GM12874 (cell line): Measurements from ENCODE around the gene OR10C1.

Source experiments
- TF ChIP-seq, protein P1 (sequence below): IDR thresholded peaks from 2 replicates; pipeline ENCODE4 v1.5.1; 2011; ENCODE audit warnings: low read depth, mild to moderate bottlenecking, control low read depth, low read length, moderate library complexity; ENCODE audit not compliant: insufficient read depth

The OR10C1 gene

DNA sequence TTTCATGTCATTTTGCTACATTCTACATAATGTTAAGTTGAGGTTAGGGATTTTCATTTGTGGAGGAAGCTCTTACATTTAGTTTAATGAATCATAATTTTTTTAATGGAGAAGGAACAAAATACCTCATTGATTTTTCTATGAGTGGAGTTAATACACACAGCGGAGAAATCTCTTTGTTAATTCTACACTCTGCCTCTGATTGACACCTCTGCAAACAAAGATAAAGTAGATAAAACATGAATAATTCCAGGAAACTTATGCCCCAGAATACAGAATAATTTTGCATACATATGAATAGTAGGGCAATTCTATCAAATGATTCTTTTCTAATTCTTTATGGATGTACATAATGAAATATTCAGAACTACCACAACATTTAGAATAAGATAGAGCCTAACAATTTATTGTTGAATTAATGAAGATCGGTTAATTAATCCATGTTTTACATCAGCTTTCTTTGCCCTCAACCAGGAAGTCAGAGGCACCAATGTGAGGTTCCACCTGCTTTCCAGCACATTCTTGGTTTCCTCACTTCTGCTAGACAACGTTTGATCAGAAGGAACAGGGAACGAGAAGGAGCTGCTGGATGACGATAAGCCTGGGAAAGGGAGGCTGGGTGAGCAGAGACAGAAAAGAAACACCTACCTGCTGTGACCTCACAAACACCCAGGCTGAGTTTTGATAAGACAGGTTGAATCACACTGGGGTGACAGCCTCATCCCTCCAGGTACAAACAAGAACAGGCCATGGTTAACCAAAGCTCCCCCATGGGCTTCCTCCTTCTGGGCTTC, 22.1 kb downstream of the OR10C1 start:
- TF ChIP-seq, protein P1, sequence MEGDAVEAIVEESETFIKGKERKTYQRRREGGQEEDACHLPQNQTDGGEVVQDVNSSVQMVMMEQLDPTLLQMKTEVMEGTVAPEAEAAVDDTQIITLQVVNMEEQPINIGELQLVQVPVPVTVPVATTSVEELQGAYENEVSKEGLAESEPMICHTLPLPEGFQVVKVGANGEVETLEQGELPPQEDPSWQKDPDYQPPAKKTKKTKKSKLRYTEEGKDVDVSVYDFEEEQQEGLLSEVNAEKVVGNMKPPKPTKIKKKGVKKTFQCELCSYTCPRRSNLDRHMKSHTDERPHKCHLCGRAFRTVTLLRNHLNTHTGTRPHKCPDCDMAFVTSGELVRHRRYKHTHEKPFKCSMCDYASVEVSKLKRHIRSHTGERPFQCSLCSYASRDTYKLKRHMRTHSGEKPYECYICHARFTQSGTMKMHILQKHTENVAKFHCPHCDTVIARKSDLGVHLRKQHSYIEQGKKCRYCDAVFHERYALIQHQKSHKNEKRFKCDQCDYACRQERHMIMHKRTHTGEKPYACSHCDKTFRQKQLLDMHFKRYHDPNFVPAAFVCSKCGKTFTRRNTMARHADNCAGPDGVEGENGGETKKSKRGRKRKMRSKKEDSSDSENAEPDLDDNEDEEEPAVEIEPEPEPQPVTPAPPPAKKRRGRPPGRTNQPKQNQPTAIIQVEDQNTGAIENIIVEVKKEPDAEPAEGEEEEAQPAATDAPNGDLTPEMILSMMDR: no peak

DNA sequence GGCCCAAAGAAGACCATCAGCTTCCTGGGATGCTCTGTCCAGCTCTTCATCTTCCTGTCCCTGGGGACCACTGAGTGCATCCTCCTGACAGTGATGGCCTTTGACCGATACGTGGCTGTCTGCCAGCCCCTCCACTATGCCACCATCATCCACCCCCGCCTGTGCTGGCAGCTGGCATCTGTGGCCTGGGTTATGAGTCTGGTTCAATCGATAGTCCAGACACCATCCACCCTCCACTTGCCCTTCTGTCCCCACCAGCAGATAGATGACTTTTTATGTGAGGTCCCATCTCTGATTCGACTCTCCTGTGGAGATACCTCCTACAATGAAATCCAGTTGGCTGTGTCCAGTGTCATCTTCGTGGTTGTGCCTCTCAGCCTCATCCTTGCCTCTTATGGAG, 22.9 kb downstream of the OR10C1 start:
- TF ChIP-seq, protein P1: no peak

DNA sequence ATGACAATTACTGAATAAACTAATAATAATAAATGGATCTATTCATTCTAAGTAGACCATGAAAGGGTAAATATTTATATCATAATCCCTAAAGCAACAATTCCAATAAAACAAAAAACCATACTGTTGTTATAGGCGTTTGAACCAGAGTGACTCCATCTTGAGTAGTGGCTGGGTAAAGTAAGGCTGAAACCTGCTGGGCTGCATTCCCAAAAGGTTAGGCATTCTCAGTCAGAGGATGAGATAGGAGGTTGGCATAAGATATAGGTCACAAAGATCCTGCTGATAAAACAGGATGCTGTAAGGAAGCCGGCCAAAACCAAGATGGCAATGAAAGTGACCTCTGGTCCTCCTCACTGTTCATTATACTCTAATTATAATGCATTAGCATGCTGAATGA, 26.2 kb downstream of the OR10C1 start:
- TF ChIP-seq, protein P1: no peak

DNA sequence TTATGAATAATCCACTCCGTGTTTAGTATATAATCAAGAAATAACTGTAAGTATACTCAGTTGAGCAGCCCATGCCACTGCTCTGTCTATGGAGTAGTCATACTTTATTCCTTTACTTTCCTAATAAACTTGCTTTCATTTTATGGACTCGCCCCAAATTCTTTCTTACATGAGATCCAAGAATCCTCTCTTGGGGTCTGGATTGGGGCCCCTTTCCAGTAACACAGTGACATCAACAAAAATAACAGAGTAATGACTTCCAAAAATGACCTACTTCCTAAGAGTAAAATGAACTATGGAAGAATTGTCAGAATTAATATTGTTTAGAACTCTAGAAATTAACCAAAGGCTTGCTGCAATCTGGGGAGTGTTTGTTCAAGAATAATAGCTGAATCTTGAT, 26.7 kb downstream of the OR10C1 start:
- TF ChIP-seq, protein P1: no peak

DNA sequence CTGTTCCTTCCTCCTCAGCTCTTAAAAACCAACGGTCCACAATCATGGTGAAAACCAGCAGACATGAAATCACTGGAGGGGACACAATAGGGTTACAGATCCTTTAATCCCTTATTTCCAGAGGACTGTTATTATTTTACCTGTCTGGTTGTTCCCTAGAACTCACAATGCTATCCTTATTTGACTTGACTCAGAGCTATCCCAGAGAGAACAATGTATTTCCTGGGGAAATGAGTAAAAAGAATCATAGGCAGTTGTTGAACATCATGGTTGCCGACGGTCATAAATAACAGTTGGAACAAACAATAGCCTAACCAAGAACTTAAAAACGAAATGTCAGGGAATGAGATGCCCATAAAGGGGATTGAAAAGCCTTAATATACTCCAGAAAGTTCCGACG, 27.1 kb downstream of the OR10C1 start:
- TF ChIP-seq, protein P1: no peak

DNA sequence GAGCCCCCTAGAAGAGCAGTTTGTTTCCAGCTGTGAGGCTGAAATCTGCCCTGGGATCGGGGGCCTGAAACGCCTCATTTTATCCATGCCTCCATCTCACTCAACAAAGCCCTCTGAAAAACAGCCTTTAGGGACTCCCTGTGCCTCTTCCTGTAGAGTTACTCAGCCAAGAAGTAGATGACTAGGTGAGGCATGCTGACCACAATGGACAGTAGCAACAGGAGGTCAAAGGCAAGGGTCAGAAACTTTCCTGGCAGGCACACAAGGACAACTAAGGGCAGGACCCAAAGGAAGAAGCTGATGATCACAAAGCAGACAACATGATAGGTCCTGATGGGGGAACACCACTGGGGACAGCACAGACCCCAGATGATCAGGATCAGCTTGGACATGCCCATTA, 35.9 kb downstream of the OR10C1 start:
- TF ChIP-seq, protein P1: no peak

DNA sequence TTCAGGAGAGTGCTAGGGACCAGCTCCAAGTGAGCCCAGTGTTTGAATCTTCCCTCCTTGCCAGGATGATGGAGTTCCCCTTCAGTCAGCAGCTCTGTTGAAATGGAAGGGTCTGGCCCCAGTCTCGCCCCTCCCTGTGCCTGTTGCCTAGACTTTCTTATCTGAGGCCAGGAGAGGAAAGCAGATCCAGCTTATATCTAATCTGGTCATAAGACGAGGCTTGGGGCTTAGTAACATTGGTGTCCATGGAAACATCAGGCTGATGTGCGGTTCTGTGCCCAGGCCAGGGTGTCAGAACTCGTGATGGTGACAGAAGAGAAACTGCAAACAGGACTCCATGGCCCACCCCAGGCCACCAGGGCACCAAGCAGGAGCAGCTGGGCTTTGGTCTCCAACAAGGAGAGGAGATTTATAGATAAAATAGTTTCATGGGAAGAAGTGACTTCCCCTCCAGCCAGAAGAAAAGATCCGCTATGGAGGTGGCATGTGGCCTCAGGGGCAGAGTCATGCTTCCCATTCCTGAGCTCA, 38.9 kb downstream of the OR10C1 start:
- TF ChIP-seq, protein P1: no peak
